GM12878 (cell line): Measurements from ENCODE around the gene USP37. TPM values are rescaled to one million over a fixed set of nuclear protein-coding genes. Genes with fewer than 3 reads are reported as not detected.

Experiments
- CBX3 ChIP-seq: fragments of 200-600 bp; sonication (generic); IDR thresholded peaks from 2 replicates; pipeline ENCODE4 v1.6.1; 2016; ENCODE audit warnings: low read depth, borderline replicate concordance
- CREB1 ChIP-seq: IDR thresholded peaks from 2 replicates; pipeline ENCODE4 v1.6.1; 2012; ENCODE audit warnings: low read depth, mild to moderate bottlenecking, inconsistent platforms
- ESRRA ChIP-seq: IDR thresholded peaks from 2 replicates; pipeline ENCODE4 v1.6.1; 2012; ENCODE audit warnings: mild to moderate bottlenecking, low read length, improper control_type of control experiment
- EZH2 ChIP-seq: IDR thresholded peaks from 2 replicates; pipeline ENCODE4 v1.6.1; 2012; ENCODE audit warnings: low read depth, mild to moderate bottlenecking, control low read depth, inconsistent platforms, low read length, borderline replicate concordance; ENCODE audit not compliant: control insufficient read depth
- HCFC1 ChIP-seq: fragments of 150-350 bp; IDR thresholded peaks from 2 replicates; pipeline ENCODE4 v1.6.1; 2014; ENCODE audit warnings: low read length
- IRF3 ChIP-seq: fragments of 450-650 bp; IDR thresholded peaks from 2 replicates; pipeline ENCODE4 v1.6.1; 2014; ENCODE audit warnings: mild to moderate bottlenecking
- MXI1 ChIP-seq: fragments of 150-350 bp; IDR thresholded peaks from 2 replicates; pipeline ENCODE4 v1.6.1; 2011; ENCODE audit warnings: low read depth, mild to moderate bottlenecking, inconsistent platforms, low read length, improper control_type of control experiment
- NR2F1 ChIP-seq: fragments of 450-650 bp; conservative IDR thresholded peaks from 2 replicates; pipeline ENCODE4 v1.6.1; 2017; ENCODE audit warnings: mild to moderate bottlenecking
- PAX8 ChIP-seq: fragments of 450-650 bp; IDR thresholded peaks from 2 replicates; pipeline ENCODE4 v1.6.1; 2017; ENCODE audit warnings: mild to moderate bottlenecking, moderate library complexity
- RELB ChIP-seq: fragments of 450-650 bp; IDR thresholded peaks from 2 replicates; pipeline ENCODE4 v1.6.1; 2017; ENCODE audit warnings: low read depth, mild to moderate bottlenecking, moderate library complexity
- SMAD1 ChIP-seq: fragments of 450-650 bp; IDR thresholded peaks from 2 replicates; pipeline ENCODE4 v1.6.1; 2018; ENCODE audit warnings: mild to moderate bottlenecking, low read depth; ENCODE audit not compliant: partially characterized antibody
- SMAD5 ChIP-seq: IDR thresholded peaks from 2 replicates; pipeline ENCODE4 v1.6.1; 2016; ENCODE audit warnings: antibody characterized with exemption, low read depth
- ZBED1 ChIP-seq: IDR thresholded peaks from 2 replicates; pipeline ENCODE4 v1.6.1; 2016; ENCODE audit warnings: borderline replicate concordance
- ZBTB40 ChIP-seq: fragments of 450-650 bp; IDR thresholded peaks from 2 replicates; pipeline ENCODE4 v1.6.1; 2016; ENCODE audit warnings: mild to moderate bottlenecking, moderate library complexity, borderline replicate concordance
- polyA plus RNA-seq, 11 experiments: library from polyadenylated mRNA; depleted of rRNA in 4 of 11; unstranded in 6 of 11; stranded (reverse) in 5 of 11; fragments of >200 nt; fragmentation: Nextera tagmentation in 4 of 11; fragmentation: Illumina TruSeq in 1 of 11; extraction: Ambion mirVana in 4 of 11; extraction: Trizol in 1 of 11; gene quantifications; 1 replicate in 1 of 11; 2 replicates in 10 of 11; pipeline versions ENCODE4 v1.2.1 to v1.2.3, GENCODE V29; 2011 to 2016; ENCODE audit warnings: inconsistent platforms in 2 of 11, missing spikeins in 2 of 11, low read depth in 1 of 11
- total RNA-seq, 4 experiments: library from RNA; depleted of rRNA in 3 of 4; stranded (reverse); fragments of >200 nt in 3 of 4; fragmentation: Illumina TruSeq in 1 of 4; extraction: Trizol in 1 of 4; gene quantifications; 2 replicates each; pipeline versions ENCODE4 v1.2.1 to v1.2.3, GENCODE V29; 2013 to 2021
- TF ChIP-seq, protein P1 (sequence below), 3 experiments: IDR thresholded peaks in 2 of 3; conservative IDR thresholded peaks in 1 of 3; 2 replicates each; pipeline ENCODE4 v1.5.1; 2011; ENCODE audit warnings: low read depth in 3 of 3, low read length in 3 of 3, mild to moderate bottlenecking in 3 of 3, control low read depth in 2 of 3, moderate library complexity in 2 of 3, inconsistent platforms in 1 of 3, mixed read lengths in 1 of 3; ENCODE audit not compliant: control insufficient read depth in 2 of 3, insufficient read depth in 1 of 3; ENCODE audit errors: extremely low read depth in 1 of 3
- TF ChIP-seq, protein P2 (sequence below): IDR thresholded peaks from 2 replicates; pipeline ENCODE4 v1.6.1; 2012; ENCODE audit warnings: mild to moderate bottlenecking, low read depth, low read length

Gene USP37
- total and polyA plus RNA-seq, 10 of the 15 experiments (the other 5 are each of a cell fraction or from before 2014, with no cell fraction given), result 2.8 to 16.0 (median 10.4) TPM

DNA sequence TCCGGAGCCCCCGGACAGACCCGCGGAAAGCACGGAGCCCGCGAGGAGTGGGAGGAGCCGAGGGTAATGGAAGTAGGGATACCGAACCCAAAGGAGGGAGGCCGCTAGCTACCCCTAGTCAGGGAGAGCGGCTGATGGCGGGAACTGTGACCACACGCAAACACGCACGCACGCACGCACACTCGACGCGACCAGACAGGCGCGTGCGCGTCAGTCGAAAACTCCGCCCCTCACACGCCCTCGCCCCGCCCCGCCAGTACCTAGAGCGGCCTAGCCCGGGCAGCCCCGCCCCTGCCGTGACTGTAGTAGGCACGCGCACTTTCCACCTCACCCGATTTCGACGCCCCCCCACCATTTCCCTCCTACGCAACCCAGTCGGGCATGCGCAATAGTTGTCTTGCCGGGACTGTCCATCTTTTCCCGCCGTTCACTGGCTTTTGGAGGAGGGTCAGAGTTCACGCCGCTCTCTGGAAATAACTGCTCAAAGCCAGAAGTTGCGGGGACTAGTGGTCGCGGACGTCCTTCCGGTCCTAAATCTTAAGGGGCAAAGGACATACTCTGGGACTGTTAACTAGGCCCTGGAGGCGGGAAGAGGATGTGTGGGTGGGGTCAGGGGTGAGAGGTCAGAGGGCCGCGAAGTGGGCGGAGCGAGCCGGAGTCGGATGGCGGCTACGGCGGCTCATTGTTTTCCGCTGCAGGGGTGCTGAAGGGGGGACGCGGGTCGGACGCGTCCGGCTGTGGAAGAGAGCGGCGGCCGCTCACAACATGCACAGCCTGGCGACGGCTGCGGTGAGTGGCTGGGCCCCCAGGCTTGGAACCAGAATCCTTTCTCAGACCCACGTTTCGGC lies at the start of gene USP37, which contains the start of gene CNOT9 (continued):
- TF ChIP-seq IRF3 (peak; percentile 4; the same call in 1 of the 2 replicates), HCFC1 (peak; percentile 57), ZBED1 (no peak), ESRRA (no peak), SMAD5 (peak; percentile 86), ZBTB40 (peak; percentile 75; the same call in 1 of the 2 replicates), MXI1 (peak; percentile 21), PAX8 (no peak), EZH2 (no peak), RELB (peak; percentile 59), CREB1 (peak; percentile 92), SMAD1 (no peak), CBX3 (no peak), NR2F1 (peak; percentile 100)
- TF ChIP-seq, protein P1, sequence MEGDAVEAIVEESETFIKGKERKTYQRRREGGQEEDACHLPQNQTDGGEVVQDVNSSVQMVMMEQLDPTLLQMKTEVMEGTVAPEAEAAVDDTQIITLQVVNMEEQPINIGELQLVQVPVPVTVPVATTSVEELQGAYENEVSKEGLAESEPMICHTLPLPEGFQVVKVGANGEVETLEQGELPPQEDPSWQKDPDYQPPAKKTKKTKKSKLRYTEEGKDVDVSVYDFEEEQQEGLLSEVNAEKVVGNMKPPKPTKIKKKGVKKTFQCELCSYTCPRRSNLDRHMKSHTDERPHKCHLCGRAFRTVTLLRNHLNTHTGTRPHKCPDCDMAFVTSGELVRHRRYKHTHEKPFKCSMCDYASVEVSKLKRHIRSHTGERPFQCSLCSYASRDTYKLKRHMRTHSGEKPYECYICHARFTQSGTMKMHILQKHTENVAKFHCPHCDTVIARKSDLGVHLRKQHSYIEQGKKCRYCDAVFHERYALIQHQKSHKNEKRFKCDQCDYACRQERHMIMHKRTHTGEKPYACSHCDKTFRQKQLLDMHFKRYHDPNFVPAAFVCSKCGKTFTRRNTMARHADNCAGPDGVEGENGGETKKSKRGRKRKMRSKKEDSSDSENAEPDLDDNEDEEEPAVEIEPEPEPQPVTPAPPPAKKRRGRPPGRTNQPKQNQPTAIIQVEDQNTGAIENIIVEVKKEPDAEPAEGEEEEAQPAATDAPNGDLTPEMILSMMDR (IDR thresholded peaks at IDR 0.05 in 2 of 3, conservative IDR thresholded peaks at IDR 0.05 in 1 of 3; ENCODE audit: control insufficient read depth in 2 of 3, extremely low read depth in 1 of 3, insufficient read depth in 1 of 3, low read depth in 3 of 3, low read length in 3 of 3), result no peak
- TF ChIP-seq, protein P2, sequence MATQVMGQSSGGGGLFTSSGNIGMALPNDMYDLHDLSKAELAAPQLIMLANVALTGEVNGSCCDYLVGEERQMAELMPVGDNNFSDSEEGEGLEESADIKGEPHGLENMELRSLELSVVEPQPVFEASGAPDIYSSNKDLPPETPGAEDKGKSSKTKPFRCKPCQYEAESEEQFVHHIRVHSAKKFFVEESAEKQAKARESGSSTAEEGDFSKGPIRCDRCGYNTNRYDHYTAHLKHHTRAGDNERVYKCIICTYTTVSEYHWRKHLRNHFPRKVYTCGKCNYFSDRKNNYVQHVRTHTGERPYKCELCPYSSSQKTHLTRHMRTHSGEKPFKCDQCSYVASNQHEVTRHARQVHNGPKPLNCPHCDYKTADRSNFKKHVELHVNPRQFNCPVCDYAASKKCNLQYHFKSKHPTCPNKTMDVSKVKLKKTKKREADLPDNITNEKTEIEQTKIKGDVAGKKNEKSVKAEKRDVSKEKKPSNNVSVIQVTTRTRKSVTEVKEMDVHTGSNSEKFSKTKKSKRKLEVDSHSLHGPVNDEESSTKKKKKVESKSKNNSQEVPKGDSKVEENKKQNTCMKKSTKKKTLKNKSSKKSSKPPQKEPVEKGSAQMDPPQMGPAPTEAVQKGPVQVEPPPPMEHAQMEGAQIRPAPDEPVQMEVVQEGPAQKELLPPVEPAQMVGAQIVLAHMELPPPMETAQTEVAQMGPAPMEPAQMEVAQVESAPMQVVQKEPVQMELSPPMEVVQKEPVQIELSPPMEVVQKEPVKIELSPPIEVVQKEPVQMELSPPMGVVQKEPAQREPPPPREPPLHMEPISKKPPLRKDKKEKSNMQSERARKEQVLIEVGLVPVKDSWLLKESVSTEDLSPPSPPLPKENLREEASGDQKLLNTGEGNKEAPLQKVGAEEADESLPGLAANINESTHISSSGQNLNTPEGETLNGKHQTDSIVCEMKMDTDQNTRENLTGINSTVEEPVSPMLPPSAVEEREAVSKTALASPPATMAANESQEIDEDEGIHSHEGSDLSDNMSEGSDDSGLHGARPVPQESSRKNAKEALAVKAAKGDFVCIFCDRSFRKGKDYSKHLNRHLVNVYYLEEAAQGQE, result peak; percentile 21; the same call in 1 of the 2 replicates
